GM23338 (cell line): ENCODE results near the gene RAD51B.

Experiments
- CTCF ChIP-seq, 2 experiments: fragments of 200-600 bp in 1 of 2; sonication (generic) in 1 of 2; conservative IDR thresholded peaks; 2 replicates each; pipeline versions ENCODE4 v1.5.1 to v1.6.1; 2016 to 2017; ENCODE audit warnings: antibody characterized with exemption in 2 of 2, low read depth in 2 of 2, mild to moderate bottlenecking in 2 of 2, moderate library complexity in 1 of 2
- POLR2AphosphoS5 ChIP-seq: IDR thresholded peaks from 2 replicates; pipeline ENCODE4 v1.6.1; 2016; ENCODE audit warnings: antibody characterized with exemption, low read depth

GRCh38 chr14:68414121-68414520 lies 594.5 kb downstream of the RAD51B start:
- TF ChIP-seq POLR2AphosphoS5 (no peak), CTCF (conservative IDR thresholded peaks at IDR 0.05; ENCODE audit: low read depth in 2 of 2) (no peak)
